Lower lobe of right lung (tissue), 2 donors: Measurements from ENCODE around the gene DLX6. TPM values are rescaled to one million over a fixed set of nuclear protein-coding genes. Genes with fewer than 3 reads are reported as not detected.

Experiments used
- ATAC-seq, 2 donors: fragments of 200-7000 bp; cut with Tn5 transposase; one replicate each; pipeline ENCODE4 v1.9.1; 2020 to 2022; ENCODE audit warnings: mild to moderate bottlenecking in 2 of 2, moderate library complexity in 2 of 2
- DNase-seq: peaks from one replicate; pipeline ENCODE4 v3.0.0-alpha.2; 2020
- H3K27ac ChIP-seq: fragments of 200-600 bp; one replicate; pipeline ENCODE4 v1.8.0; 2022
- H3K27me3 ChIP-seq: fragments of 200-600 bp; one replicate; pipeline ENCODE4 v1.8.0; 2022; ENCODE audit warnings: low read depth
- H3K36me3 ChIP-seq: fragments of 200-600 bp; one replicate; pipeline ENCODE4 v1.8.0; 2022; ENCODE audit warnings: mild to moderate bottlenecking
- H3K4me1 ChIP-seq: fragments of 200-600 bp; one replicate; pipeline ENCODE4 v1.8.0; 2022
- H3K4me3 ChIP-seq: fragments of 200-600 bp; one replicate; pipeline ENCODE4 v1.8.0; 2022; ENCODE audit warnings: mild to moderate bottlenecking
- H3K9me3 ChIP-seq: fragments of 200-600 bp; one replicate; pipeline ENCODE4 v1.8.0; 2022
- CTCF ChIP-seq: fragments of 200-600 bp; IDR thresholded peaks from one replicate; pipeline ENCODE4 v1.8.0; 2022; ENCODE audit warnings: antibody characterized with exemption, mild to moderate bottlenecking
- intact Hi-C: fragments of 100-400 bp; cut with DNase I; formaldehyde crosslinking; loops from one replicate; pipeline ENCODE4 v1.11.0; 2022
- total RNA-seq: library from RNA; stranded (reverse); fragmentation: NEBNext Ultra II Directional; extraction: Animal tissue kit (Norgen Biotek cat#: 25700); gene quantifications from one replicate; pipeline ENCODE4 v1.2.1, GENCODE V29; 2021
- donor health status: DM: no; HTN: yes; CAD: no; lungs with severe emphysema.

DLX6 gene
- total RNA-seq, 1 donor from 2014 or later, result not detected

GRCh38 chr7:97009753-97010732, 4.7 kb downstream of the DLX6 start:
- no peak for DNase-seq
- H3K9me3 ChIP-seq, result no peaks in the 10 kb centered on the region
- H3K36me3 ChIP-seq, result no peaks in the 10 kb centered on the region
- no peak for ATAC-seq
- TF ChIP-seq CTCF, result no peak
- intact Hi-C loops, result no loop called here
- H3K4me1 ChIP-seq, result peaks cover 12% of the 10 kb centered on the region
- no peak overlapping the region for H3K4me3 ChIP-seq
- peaks cover 100% of the 10 kb centered on the region for H3K27me3 ChIP-seq
- H3K27ac ChIP-seq, result no peak overlapping the region

GRCh38 chr7:97011104-97011503, 5.8 kb downstream of the DLX6 start:
- Histone ChIP-seq H3K9me3 (no peaks in the 10 kb centered on the region), H3K27me3 (peaks cover 98% of the 10 kb centered on the region), H3K36me3 (no peaks in the 10 kb centered on the region), H3K4me3 (no peak overlapping the region), H3K4me1 (peaks cover 7% of the 10 kb centered on the region), H3K27ac (no peak overlapping the region)
- ATAC-seq, result no peak
- TF ChIP-seq CTCF, result no peak
- intact Hi-C loops, result no loop called here
- DNase-seq, result no peak

GRCh38 chr7:97011536-97012364, 6.4 kb downstream of the DLX6 start:
- H3K9me3 ChIP-seq, result no peaks in the 10 kb centered on the region
- H3K27ac ChIP-seq, result no peak overlapping the region
- ATAC-seq, result no peak
- TF ChIP-seq CTCF, result no peak
- intact Hi-C loops, result no loop called here
- H3K36me3 ChIP-seq, result no peaks in the 10 kb centered on the region
- peaks cover 98% of the 10 kb centered on the region for H3K27me3 ChIP-seq
- no peak for DNase-seq
- H3K4me1 ChIP-seq, result peaks cover 10% of the 10 kb centered on the region
- H3K4me3 ChIP-seq, result no peak overlapping the region

- DNase-seq (no peak), ATAC-seq (no peak)
- no peak overlapping the region for H3K27ac ChIP-seq
- no peak for TF ChIP-seq CTCF
- H3K4me3 ChIP-seq, result no peak overlapping the region
- H3K36me3 ChIP-seq, result no peaks in the 10 kb centered on the region
- H3K9me3 ChIP-seq, result no peaks in the 10 kb centered on the region
- peaks cover 11% of the 10 kb centered on the region for H3K4me1 ChIP-seq
- intact Hi-C loops, result no loop called here
- H3K27me3 ChIP-seq, result peaks cover 98% of the 10 kb centered on the region
Measured at GRCh38 chr7:97012365-97013133, 7.2 kb downstream of the DLX6 start.
